Fibroblast of mammary gland (primary cell): ENCODE results near the gene VEZT.

ENCODE experiments used
- DNase-seq: peaks from one replicate; pipeline ENCODE4 v3.0.0-alpha.2; 2010; ENCODE audit warnings: low read depth
- H3K4me3 ChIP-seq: 2 replicates; pipeline ENCODE4 v1.5.1; 2011; ENCODE audit warnings: low read depth, mild to moderate bottlenecking, low read length, moderate library complexity; ENCODE audit not compliant: control insufficient read depth
- CTCF ChIP-seq: conservative IDR thresholded peaks from 2 replicates; pipeline ENCODE4 v1.5.1; 2011; ENCODE audit warnings: low read depth, low read length, inconsistent platforms; ENCODE audit not compliant: control insufficient read depth, insufficient read depth

The VEZT gene

GRCh38 chr12:95205016-95205624 is 12.5 kb upstream of the VEZT start:
- no peak for TF ChIP-seq CTCF
- H3K4me3 ChIP-seq: no peak overlapping the region
- peak; percentile 20 for DNase-seq

DNA sequence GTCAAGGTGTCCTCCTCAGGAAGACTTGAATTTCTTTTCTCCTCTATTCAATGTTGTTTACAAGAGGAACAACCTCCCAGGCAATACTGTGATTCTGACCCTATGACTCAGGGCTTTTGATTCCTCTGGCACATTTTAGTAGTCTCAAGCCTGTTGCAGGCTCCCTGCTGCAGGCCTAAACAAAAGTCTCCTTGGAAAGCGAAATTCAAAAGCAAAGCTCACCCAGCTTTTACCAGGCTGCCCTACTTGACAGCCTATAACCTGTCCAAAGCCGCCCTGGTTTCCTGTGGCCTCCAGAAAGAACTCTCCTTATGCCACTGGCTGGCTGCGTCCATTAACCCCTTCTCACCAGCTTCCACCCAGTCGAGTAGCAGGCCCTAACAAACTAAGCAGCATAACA is 11.9 kb upstream of the VEZT start:
- TF ChIP-seq CTCF: no peak
- peak; percentile 88 for DNase-seq
- no peak overlapping the region for H3K4me3 ChIP-seq

GRCh38 chr12:95206916-95207315 is 10.7 kb upstream of the VEZT start:
- DNase-seq: no peak

GRCh38 chr12:95207407-95207806 is 10.2 kb upstream of the VEZT start:
- DNase-seq: no peak
- no peak overlapping the region for H3K4me3 ChIP-seq
- no peak for TF ChIP-seq CTCF

More at GRCh38 chr12:95206916-95207315, 10.7 kb upstream of the VEZT start:
- no peak overlapping the region for H3K4me3 ChIP-seq
- TF ChIP-seq CTCF: no peak

DNA sequence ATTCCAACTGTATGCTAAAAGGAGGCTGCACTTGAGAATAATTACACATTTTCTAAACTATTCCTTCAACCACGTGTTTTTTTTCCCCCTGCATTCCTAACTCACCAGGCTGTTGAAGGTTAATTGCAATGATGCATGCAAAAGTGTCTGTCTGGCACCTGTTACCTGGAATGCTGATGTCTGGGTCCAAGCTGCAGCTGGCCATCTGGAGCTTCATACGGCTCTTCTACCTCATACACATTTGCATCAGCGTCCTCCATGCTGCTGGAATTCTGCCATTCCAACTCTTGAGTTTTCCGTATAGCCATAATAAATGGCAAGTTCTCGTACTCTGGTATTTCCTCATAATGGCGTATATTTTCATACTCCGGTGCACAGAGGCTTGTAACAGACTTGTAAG is 8.9 kb upstream of the VEZT start:
- TF ChIP-seq CTCF: no peak
- H3K4me3 ChIP-seq: no peak overlapping the region
- no peak for DNase-seq

GRCh38 chr12:95212586-95212985 is 5.0 kb upstream of the VEZT start:
- H3K4me3 ChIP-seq: no peak overlapping the region
- no peak for TF ChIP-seq CTCF
- DNase-seq: peak; percentile 28

- TF ChIP-seq CTCF: no peak
- DNase-seq: no peak
- H3K4me3 ChIP-seq: no peak overlapping the region
These were observed 4.5 kb upstream of the VEZT start for GRCh38 chr12:95213119-95213518.
